Fibroblast of the aortic adventitia (primary cell): ENCODE results near the gene BIN1. TPM values are rescaled to one million over a fixed set of nuclear protein-coding genes. Genes with fewer than 3 reads are reported as not detected.

Source experiments
- DNase-seq: peaks from one replicate; pipeline ENCODE4 v3.0.0-alpha.2; 2010; ENCODE audit warnings: low read depth
- H3K4me3 ChIP-seq: 2 replicates; pipeline ENCODE4 v1.5.1; 2011; ENCODE audit warnings: low read depth, mild to moderate bottlenecking, control low read depth, low read length, moderate library complexity
- small RNA-seq: library from RNA; depleted of rRNA; stranded (forward); fragments of <200 nt; gene quantifications from one replicate; pipeline ENCODE3, GENCODE V24; 2012
- total RNA-seq: library from RNA; depleted of rRNA; stranded (reverse); fragments of >200 nt; gene quantifications from 2 replicates; pipeline ENCODE4 v1.2.3, GENCODE V29; 2012; ENCODE audit warnings: low replicate concordance
- TF ChIP-seq, protein P1 (sequence below): IDR thresholded peaks from 2 replicates; pipeline ENCODE4 v1.5.1; 2011; ENCODE audit warnings: mild to moderate bottlenecking, low read length, control low read depth, inconsistent platforms; ENCODE audit not compliant: insufficient read depth

The BIN1 gene
- total RNA-seq, 1 donor, result 68.7 TPM

DNA sequence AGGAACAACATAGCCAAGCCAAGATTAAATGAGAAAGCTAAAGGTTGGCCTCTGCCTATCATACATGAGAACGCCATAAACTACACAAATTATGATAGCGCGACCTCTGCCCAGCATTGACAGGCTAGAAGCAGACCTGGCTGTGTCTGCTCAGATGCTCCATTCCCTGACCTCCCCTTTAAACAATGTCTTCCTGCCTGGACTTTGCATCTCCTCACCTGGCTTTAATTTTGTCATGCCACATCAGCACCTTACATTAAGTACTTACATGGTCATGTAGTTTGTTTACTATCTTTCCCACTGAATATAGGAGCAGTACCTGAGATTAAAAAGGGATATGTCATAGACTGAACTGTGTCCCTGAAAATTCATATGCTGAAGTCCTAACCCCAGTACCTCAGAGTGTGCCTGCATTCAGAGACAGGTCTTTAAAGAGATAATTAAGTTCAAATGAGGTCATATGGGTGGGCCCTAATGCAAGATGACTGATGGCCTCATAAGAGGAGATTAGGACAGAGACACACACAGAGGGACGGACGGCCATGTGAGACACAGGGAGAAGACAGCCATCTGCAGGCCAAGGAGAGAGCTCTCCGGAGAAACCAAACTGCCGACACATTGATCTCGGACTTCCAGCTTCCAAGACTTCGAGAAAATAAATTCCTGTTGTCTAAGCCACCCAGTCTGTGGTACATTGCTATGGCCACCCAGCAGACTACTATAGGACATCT is 103.7 kb downstream of the BIN1 start:
- no peak for DNase-seq
- TF ChIP-seq, protein P1, sequence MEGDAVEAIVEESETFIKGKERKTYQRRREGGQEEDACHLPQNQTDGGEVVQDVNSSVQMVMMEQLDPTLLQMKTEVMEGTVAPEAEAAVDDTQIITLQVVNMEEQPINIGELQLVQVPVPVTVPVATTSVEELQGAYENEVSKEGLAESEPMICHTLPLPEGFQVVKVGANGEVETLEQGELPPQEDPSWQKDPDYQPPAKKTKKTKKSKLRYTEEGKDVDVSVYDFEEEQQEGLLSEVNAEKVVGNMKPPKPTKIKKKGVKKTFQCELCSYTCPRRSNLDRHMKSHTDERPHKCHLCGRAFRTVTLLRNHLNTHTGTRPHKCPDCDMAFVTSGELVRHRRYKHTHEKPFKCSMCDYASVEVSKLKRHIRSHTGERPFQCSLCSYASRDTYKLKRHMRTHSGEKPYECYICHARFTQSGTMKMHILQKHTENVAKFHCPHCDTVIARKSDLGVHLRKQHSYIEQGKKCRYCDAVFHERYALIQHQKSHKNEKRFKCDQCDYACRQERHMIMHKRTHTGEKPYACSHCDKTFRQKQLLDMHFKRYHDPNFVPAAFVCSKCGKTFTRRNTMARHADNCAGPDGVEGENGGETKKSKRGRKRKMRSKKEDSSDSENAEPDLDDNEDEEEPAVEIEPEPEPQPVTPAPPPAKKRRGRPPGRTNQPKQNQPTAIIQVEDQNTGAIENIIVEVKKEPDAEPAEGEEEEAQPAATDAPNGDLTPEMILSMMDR, result no peak
- no peak overlapping the region for H3K4me3 ChIP-seq

DNA sequence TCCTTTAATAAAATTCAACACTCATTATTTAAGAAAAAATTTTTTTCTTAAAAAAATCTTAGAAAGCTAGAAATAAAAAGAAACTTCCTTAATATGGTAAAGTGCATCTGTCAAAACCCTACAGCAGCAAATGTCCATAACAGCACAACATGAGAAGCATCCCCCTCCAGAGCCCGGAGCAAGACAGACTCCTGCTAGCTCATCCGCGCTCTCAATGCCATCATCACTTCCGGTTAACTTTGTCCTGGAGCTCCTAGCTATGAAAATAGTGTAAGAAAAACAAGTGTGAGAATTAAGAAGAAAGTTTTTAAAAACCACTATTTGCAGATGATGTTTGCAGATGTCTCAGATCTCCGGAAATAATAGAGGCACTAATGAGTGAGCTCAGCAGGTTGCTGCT is 105.2 kb downstream of the BIN1 start:
- H3K4me3 ChIP-seq, result no peak overlapping the region
- DNase-seq, result no peak
- TF ChIP-seq, protein P1, result no peak

DNA sequence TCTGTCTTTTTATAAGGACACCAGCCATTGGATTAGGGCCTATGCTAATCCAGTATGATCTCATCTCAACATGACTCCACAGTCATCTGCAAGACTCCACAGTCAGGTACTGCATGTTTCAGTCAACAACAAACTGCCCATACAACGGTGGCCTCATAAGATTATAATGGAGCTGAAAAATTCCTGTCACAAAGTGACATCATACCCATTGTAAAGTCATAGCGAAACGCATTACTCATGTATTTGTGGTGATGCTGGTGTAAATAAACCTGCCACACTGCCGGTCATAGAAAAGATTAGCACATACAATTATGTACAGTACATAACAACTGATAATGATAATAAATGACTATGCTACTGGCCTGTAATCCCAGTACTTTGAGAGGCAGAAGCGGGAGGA is 106.0 kb downstream of the BIN1 start:
- no peak for DNase-seq
- H3K4me3 ChIP-seq, result no peak overlapping the region
- TF ChIP-seq, protein P1, result no peak

GRCh38 chr2:127000194-127000593 is 106.8 kb downstream of the BIN1 start:
- DNase-seq, result no peak
- TF ChIP-seq, protein P1, result no peak
- H3K4me3 ChIP-seq, result no peak overlapping the region

DNA sequence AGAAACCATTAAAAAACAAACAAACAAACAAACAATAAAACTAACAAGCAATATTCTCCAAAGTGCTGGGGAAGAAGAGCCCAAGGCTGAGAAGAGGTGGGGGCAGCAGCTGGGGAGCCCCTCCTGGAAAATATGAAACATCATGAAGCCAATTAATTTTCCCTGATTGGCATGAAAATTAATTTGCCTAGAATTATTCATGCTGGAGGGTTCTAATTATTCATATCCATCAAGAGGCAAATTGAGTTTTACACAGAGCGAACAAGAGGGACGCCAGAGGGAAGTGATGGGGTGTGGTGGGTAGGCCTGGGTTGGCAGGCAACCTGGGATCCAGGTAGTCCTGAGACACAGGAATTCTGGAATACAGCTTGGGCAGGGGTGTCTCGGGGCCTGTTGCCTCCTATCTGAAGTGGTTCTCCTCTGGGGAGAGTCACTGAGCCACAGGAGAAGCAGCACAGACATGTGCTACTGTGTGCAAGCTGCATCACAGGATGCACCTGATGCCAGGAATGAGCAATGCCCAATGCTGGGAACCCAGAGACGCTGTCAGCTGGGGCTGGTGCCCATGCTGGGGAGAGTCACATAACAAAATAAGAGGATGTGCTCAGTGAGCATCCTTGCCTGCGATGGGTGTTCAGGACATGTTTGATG is 107.7 kb downstream of the BIN1 start:
- TF ChIP-seq, protein P1, result no peak
- H3K4me3 ChIP-seq, result no peak overlapping the region
- no peak for DNase-seq

DNA sequence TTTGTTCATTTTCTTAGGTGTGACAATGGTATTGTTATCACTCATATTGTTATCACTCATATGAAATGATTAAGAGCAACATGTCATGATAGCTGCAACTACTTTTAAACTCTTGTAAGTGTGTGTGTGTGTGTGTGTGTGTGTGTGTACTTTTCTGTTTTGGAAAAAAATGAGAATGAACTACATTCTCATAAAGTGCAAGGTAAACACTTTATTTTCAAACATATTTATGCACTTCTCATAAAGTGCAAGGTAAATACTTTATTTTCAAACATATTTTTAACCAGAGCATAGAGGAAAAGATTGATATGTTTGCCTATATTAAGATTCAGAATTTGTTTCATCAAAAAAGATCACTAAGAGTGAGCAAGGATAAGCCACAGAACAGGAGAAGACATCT is 108.5 kb downstream of the BIN1 start:
- DNase-seq, result no peak
- no peak overlapping the region for H3K4me3 ChIP-seq
- TF ChIP-seq, protein P1, result no peak

Small RNAs within 50 kb of the gene (small RNA-seq; reads per million reads assigned to genes)
- not detected for gene RNU7-182P

Other genes with a start within 250 kb of the BIN1 start
- gene TEX51, start 208.3 kb downstream of the BIN1 start, total RNA-seq, result not detected in 2 replicates
- 0.41 and 0.72 TPM in 2 replicates for gene CYP27C1, start 113.1 kb upstream of the BIN1 start, total RNA-seq
- 25.4 and 35.4 TPM in 2 replicates for gene ERCC3, start 187.0 kb upstream of the BIN1 start, total RNA-seq